Transverse colon (tissue), 4 donors: Measurements from ENCODE around the gene PRR18. TPM values are rescaled to one million over a fixed set of nuclear protein-coding genes. Genes with fewer than 3 reads are reported as not detected.
A peak's percentile ranks its signal among the peaks of the same experiment; 100 is the strongest.

ENCODE experiments used
- DNase-seq: peaks from one replicate; pipeline ENCODE4 v3.0.0-alpha.2; 2019
- H3K27ac ChIP-seq, 4 donors: fragments of 200-600 bp; sonication (generic); 2 replicates each; pipeline ENCODE4 v1.5.1; 2016 to 2018; ENCODE audit warnings: inconsistent platforms in 4 of 4
- H3K27me3 ChIP-seq: fragments of 200-600 bp; sonication (generic); 2 replicates; pipeline ENCODE4 v1.5.1; 2017; ENCODE audit warnings: inconsistent platforms
- H3K36me3 ChIP-seq, 4 donors: fragments of 200-600 bp; sonication (generic); 2 replicates each; pipeline ENCODE4 v1.5.1; 2017 to 2019; ENCODE audit warnings: inconsistent platforms in 4 of 4
- H3K4me1 ChIP-seq, 4 donors: fragments of 200-600 bp; sonication (generic); 2 replicates each; pipeline ENCODE4 v1.5.1; 2017 to 2020; ENCODE audit warnings: inconsistent platforms in 4 of 4
- H3K4me3 ChIP-seq, 4 donors: fragments of 200-600 bp; sonication (generic); 1 replicate in 1 of 4; 2 replicates in 3 of 4; pipeline versions ENCODE4 v1.5.1 to v1.6.1; 2017 to 2019; ENCODE audit warnings: inconsistent platforms in 4 of 4
- H3K9me3 ChIP-seq, 2 donors: fragments of 200-600 bp; sonication (generic); 2 replicates each; pipeline ENCODE4 v1.5.1; 2017 to 2019; ENCODE audit warnings: inconsistent platforms in 2 of 2
- CTCF ChIP-seq, 5 experiments: fragments of 200-600 bp in 3 of 5; fragments of 450-650 bp in 2 of 5; sonication (generic) in 3 of 5; IDR thresholded peaks; 1 replicate in 2 of 5; 2 replicates in 3 of 5; pipeline ENCODE4 v1.5.1; 2016 to 2017; ENCODE audit warnings: antibody characterized with exemption in 5 of 5, inconsistent platforms in 3 of 5, mild to moderate bottlenecking in 2 of 5, moderate library complexity in 1 of 5
- EP300 ChIP-seq: sonication (generic); formaldehyde crosslinking; IDR thresholded peaks from one replicate; pipeline ENCODE4 v1.6.1; 2017; ENCODE audit warnings: antibody characterized with exemption, low read depth
- POLR2A ChIP-seq: fragments of 450-650 bp; IDR thresholded peaks from one replicate; pipeline ENCODE4 v1.6.1; 2016; ENCODE audit warnings: antibody characterized with exemption, mild to moderate bottlenecking, moderate library complexity
- POLR2AphosphoS5 ChIP-seq, 3 donors: sonication (generic); formaldehyde crosslinking; IDR thresholded peaks; one replicate each; pipeline ENCODE4 v1.6.1; 2016; ENCODE audit warnings: antibody characterized with exemption in 3 of 3
- WGBS, 2 donors: methylation state at CpG; one replicate each; pipeline ENCODE4 v1.1.5; 2018; ENCODE audit warnings: low coverage in 1 of 2; 5-methylcytosine and 5-hydroxymethylcytosine counted together
- in situ Hi-C, 4 donors: fragments of 200-750 bp; cut with MboI; loops; one replicate each; pipeline versions ENCODE4 v1.15.0 to v1.15.1; 2017; ENCODE audit warnings: low sequenced_read_pairs in 3 of 4, low pct_ligation_motif_present in 1 of 4, low pct_unique_long_range_greater_than_20kb in 1 of 4
- intact Hi-C: fragments of 100-400 bp; cut with DNase I; formaldehyde crosslinking; loops from one replicate; pipeline ENCODE4 v1.15.1; 2023; ENCODE audit warnings: low total_unique reads
- total RNA-seq, 4 donors: library from RNA; depleted of rRNA; stranded (reverse); fragments of >200 nt; gene quantifications; one replicate each; pipeline ENCODE4 v1.1.0, GENCODE V29; 2016

The PRR18 gene
- total RNA-seq, 4 donors from 2014 or later, result not detected

- Histone ChIP-seq H3K27ac (no peak overlapping the region), H3K4me1 (no peaks in the 10 kb centered on the region), H3K9me3 (no peaks in the 10 kb centered on the region), H3K36me3 (peaks cover 0 to 29% (median 6%) of the 10 kb centered on the region in 4 donors), H3K4me3 (no peak overlapping the region), H3K27me3 (no peaks in the 10 kb centered on the region)
- in situ Hi-C loops (no loop called here), intact Hi-C loops (no loop called here)
- no peak for DNase-seq
- WGBS, 2 donors, result 82 to 85% methylated on average over 4 to 19 of the region's 19 CpGs
- no peak for TF ChIP-seq CTCF (IDR thresholded peaks at IDR 0.05)
- TF ChIP-seq POLR2A, result no peak
- TF ChIP-seq EP300, result no peak
- TF ChIP-seq POLR2AphosphoS5 (IDR thresholded peaks at IDR 0.05), result no peak
Measured at GRCh38 chr6:166317261-166318212, 9.3 kb upstream of the PRR18 start.

GRCh38 chr6:166315436-166315835, 7.2 kb upstream of the PRR18 start:
- H3K9me3 ChIP-seq, result no peaks in the 10 kb centered on the region
- H3K4me3 ChIP-seq, result no peak overlapping the region
- intact Hi-C loops, result no loop called here
- H3K36me3 ChIP-seq, result peaks cover 0 to 8% (median 3%) of the 10 kb centered on the region in 4 donors
- no peak for DNase-seq
- H3K27ac ChIP-seq, result no peak overlapping the region
- TF ChIP-seq POLR2A (no peak), EP300 (no peak), POLR2AphosphoS5 (IDR thresholded peaks at IDR 0.05) (no peak), CTCF (IDR thresholded peaks at IDR 0.05) (no peak)
- 76 to 80% methylated on average over 3 to 11 of the region's 11 CpGs for WGBS, 2 donors
- H3K4me1 ChIP-seq, result no peaks in the 10 kb centered on the region
- in situ Hi-C loops, result no loop called here
- peaks cover 1% of the 10 kb centered on the region for H3K27me3 ChIP-seq

- no peak overlapping the region for H3K27ac ChIP-seq
- WGBS, 2 donors, result 80 to 100% methylated on average over 3 to 9 of the region's 9 CpGs
- no peaks in the 10 kb centered on the region for H3K4me1 ChIP-seq
- TF ChIP-seq CTCF (IDR thresholded peaks at IDR 0.05), result no peak
- TF ChIP-seq POLR2A, result no peak
- no peak for TF ChIP-seq POLR2AphosphoS5 (IDR thresholded peaks at IDR 0.05)
- no peak for TF ChIP-seq EP300
- H3K4me3 ChIP-seq, result no peak overlapping the region
- DNase-seq, result no peak
- no peaks in the 10 kb centered on the region for H3K36me3 ChIP-seq
- H3K9me3 ChIP-seq, result no peaks in the 10 kb centered on the region
- intact Hi-C loops (no loop called here), in situ Hi-C loops (no loop called here)
- H3K27me3 ChIP-seq, result peaks cover 11% of the 10 kb centered on the region
Measured at GRCh38 chr6:166314454-166314853, 6.3 kb upstream of the PRR18 start.

GRCh38 chr6:166313255-166314070, 5.3 kb upstream of the PRR18 start:
- in situ Hi-C loops (no loop called here), intact Hi-C loops (no loop called here)
- Histone ChIP-seq H3K27me3 (peaks cover 21% of the 10 kb centered on the region), H3K9me3 (no peaks in the 10 kb centered on the region), H3K4me3 (no peak overlapping the region), H3K36me3 (no peaks in the 10 kb centered on the region), H3K27ac (no peak overlapping the region), H3K4me1 (peaks cover 0 to 3% (median 2%) of the 10 kb centered on the region in 4 donors)
- WGBS, 2 donors, result 56 to 68% methylated on average over 12 to 18 of the region's 18 CpGs
- DNase-seq, result peak; percentile 27
- TF ChIP-seq POLR2AphosphoS5 (IDR thresholded peaks at IDR 0.05) (no peak), EP300 (no peak), CTCF (IDR thresholded peaks at IDR 0.05) (peak; percentile 31 to 54 (median 47)), POLR2A (no peak)
